ENCODE measurements around the gene PMS1.
A peak's percentile ranks its signal among the peaks of the same experiment; 100 is the strongest.

The PMS1 gene

GRCh38 chr2:189762229-189762550 lies 22.1 kb upstream of the PMS1 start:
- peak overlapping the region; percentile 98 for H3K9ac ChIP-seq (ENCODE audit: low read length)
- H3K79me2 ChIP-seq (ENCODE audit: insufficient read depth, low read length): no peaks in the 10 kb centered on the region
- no peak for TF ChIP-seq EZH2 (IDR thresholded peaks at IDR 0.05; ENCODE audit: borderline replicate concordance, low read length)
- no peak for TF ChIP-seq CTCF (IDR thresholded peaks at IDR 0.05; ENCODE audit: low read length)
- 0 out of 2 replicates have a peak, but pooled peaks cover 7% of the 10 kb centered on the region for H3F3A ChIP-seq (ENCODE audit: insufficient read depth, low read length)
- H3K36me3 ChIP-seq (ENCODE audit: insufficient read depth, low read length): peaks cover 7% of the 10 kb centered on the region; the same call in 1 of the 2 replicates
- no peaks in the 10 kb centered on the region for H3K27me3 ChIP-seq (ENCODE audit: insufficient read depth, low read length)
- H3K4me1 ChIP-seq (ENCODE audit: insufficient read depth, low read length, severe bottlenecking): peaks cover 23% of the 10 kb centered on the region
- H2AFZ ChIP-seq (ENCODE audit: low read length): peak overlapping the region; percentile 90
- H3K4me2 ChIP-seq (ENCODE audit: low read length): peak overlapping the region; percentile 88
- no peaks in the 10 kb centered on the region for H4K20me1 ChIP-seq (ENCODE audit: insufficient read depth, low read length)
- H3K27ac ChIP-seq (ENCODE audit: low read depth, low read length, poor library complexity, severe bottlenecking): peak overlapping the region; percentile 97
- no peaks in the 10 kb centered on the region for H3K9me3 ChIP-seq (ENCODE audit: low read length)
- no peaks in the 10 kb centered on the region for H3K9me2 ChIP-seq (ENCODE audit: low read depth, low read length)
- peak overlapping the region; percentile 80 for H3K4me3 ChIP-seq (ENCODE audit: low read depth, low read length, poor library complexity, severe bottlenecking)

DNA sequence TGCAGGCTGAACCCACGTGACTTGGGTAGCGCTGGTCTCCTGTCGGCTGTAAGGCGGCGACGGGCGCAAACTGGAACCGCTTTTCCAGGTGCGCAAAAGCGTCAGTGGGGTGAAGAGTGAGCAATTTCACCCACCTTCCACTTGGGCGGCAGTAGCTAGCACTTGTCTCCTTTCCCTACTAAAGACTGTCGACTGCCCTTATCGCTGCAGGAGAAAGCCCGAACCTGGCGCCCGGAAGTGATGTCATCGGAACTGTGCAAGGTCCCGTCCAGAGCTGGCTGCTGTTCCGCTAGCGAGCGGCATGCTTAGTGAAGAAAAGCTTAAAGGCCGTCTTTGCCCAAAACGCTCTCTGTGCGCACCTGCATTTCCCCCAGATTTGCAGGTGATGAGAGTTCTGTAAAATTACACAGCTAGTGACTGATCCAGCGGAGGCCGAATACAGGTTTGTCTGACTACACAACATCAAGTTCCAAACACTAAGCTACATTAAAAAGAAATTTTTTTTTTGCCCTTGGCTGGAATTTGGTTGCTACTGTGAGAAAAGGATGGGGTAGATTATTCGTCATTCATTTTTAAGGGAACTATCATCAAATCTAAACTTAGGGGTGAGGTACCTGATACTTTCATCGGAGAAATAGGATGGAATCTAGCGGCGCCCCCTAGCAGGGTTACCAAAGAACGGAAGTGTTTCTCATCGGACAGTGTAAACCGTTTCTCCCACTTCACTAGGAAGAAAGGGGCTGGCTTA lies 21.5 kb upstream of the PMS1 start, which contains the start of gene OSGEPL1:
Gene OSGEPL1, minus strand, starts transcription at position 242 of the 748 bp plus-strand sequence. CDS start 1,152 bp downstream, outside the sequence.
- H3K36me3 ChIP-seq (ENCODE audit: insufficient read depth, low read length): peaks cover 10% of the 10 kb centered on the region; the same call in 1 of the 2 replicates
- H3K4me2 ChIP-seq (ENCODE audit: low read length): peak within 1 kb of the TSS; percentile 88
- no peaks in the 10 kb centered on the region for H3K9me2 ChIP-seq (ENCODE audit: low read depth, low read length)
- H2AFZ ChIP-seq (ENCODE audit: low read length): peak within 1 kb of the TSS; percentile 90
- H3K79me2 ChIP-seq (ENCODE audit: insufficient read depth, low read length): no peaks in the 10 kb centered on the region
- H4K20me1 ChIP-seq (ENCODE audit: insufficient read depth, low read length): no peaks in the 10 kb centered on the region
- H3K4me3 ChIP-seq (ENCODE audit: low read depth, low read length, poor library complexity, severe bottlenecking): peak within 1 kb of the TSS; percentile 80
- H3F3A ChIP-seq (ENCODE audit: insufficient read depth, low read length): 0 out of 2 replicates have a peak, but pooled peaks cover 7% of the 10 kb centered on the region
- H3K9me3 ChIP-seq (ENCODE audit: low read length): no peaks in the 10 kb centered on the region
- peak within 1 kb of the TSS; percentile 97 for H3K27ac ChIP-seq (ENCODE audit: low read depth, low read length, poor library complexity, severe bottlenecking)
- TF ChIP-seq CTCF (IDR thresholded peaks at IDR 0.05; ENCODE audit: low read length) (peak; percentile 73), EZH2 (IDR thresholded peaks at IDR 0.05; ENCODE audit: borderline replicate concordance, low read length) (no peak)
- H3K4me1 ChIP-seq (ENCODE audit: insufficient read depth, low read length, severe bottlenecking): peaks cover 23% of the 10 kb centered on the region
- no peaks in the 10 kb centered on the region for H3K27me3 ChIP-seq (ENCODE audit: insufficient read depth, low read length)
- H3K9ac ChIP-seq (ENCODE audit: low read length): peak within 1 kb of the TSS; percentile 98

DNA sequence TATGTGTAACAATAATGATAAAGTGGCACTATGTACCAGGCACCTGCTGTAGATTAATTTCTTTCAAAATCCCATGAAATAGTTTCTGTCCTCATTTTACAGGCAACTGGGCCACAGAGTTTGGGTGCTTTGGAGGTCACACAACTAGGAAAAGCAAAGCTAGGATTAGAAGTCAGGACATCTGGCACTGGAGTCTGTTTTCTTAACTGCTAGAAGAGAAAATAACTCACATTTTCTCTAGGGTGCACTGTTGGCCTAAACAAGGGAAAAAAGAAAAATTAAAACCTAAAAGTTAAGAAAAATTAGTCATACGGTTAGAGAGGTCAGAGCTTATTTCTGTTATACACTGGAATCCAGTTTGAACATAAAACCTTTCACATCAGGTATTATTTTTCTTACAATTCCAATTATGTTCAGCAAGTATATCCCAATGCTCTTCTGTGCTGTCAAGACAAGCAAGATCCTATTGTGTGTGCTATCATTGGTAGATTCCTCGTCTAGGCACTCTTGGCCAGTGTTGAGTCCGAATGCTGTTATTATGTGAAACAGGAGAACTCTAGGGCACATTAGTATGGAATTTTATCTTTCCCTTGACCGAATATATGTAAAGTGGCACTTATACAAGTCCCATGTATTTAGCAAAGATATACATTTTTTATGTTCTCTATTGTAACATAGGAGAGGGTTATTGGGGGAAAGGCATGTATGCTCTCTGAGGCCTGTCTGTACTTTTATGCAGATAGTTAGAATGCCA lies 20.2 kb upstream of the PMS1 start:
- TF ChIP-seq EZH2 (IDR thresholded peaks at IDR 0.05; ENCODE audit: borderline replicate concordance, low read length) (no peak), CTCF (IDR thresholded peaks at IDR 0.05; ENCODE audit: low read length) (peak; percentile 20; the same call in 1 of the 2 replicates)
- Histone ChIP-seq H3K36me3 (ENCODE audit: insufficient read depth, low read length) (peaks cover 14% of the 10 kb centered on the region; the same call in 1 of the 2 replicates), H3K9ac (ENCODE audit: low read length) (peak overlapping the region; percentile 98), H3K9me3 (ENCODE audit: low read length) (no peaks in the 10 kb centered on the region), H3K79me2 (ENCODE audit: insufficient read depth, low read length) (no peaks in the 10 kb centered on the region), H2AFZ (ENCODE audit: low read length) (peak overlapping the region; percentile 84), H4K20me1 (ENCODE audit: insufficient read depth, low read length) (no peaks in the 10 kb centered on the region), H3K4me2 (ENCODE audit: low read length) (peak overlapping the region; percentile 88), H3K27ac (ENCODE audit: low read depth, low read length, poor library complexity, severe bottlenecking) (peak overlapping the region; percentile 97), H3K27me3 (ENCODE audit: insufficient read depth, low read length) (no peaks in the 10 kb centered on the region), H3K4me1 (ENCODE audit: insufficient read depth, low read length, severe bottlenecking) (peaks cover 23% of the 10 kb centered on the region), H3K4me3 (ENCODE audit: low read depth, low read length, poor library complexity, severe bottlenecking) (peak overlapping the region; percentile 80), H3F3A (ENCODE audit: insufficient read depth, low read length) (0 out of 2 replicates have a peak, but pooled peaks cover 7% of the 10 kb centered on the region), H3K9me2 (ENCODE audit: low read depth, low read length) (no peaks in the 10 kb centered on the region)

Data from OCI-LY1 (cell line).